GM18498 (cell line): ENCODE results near the gene DPP7.
"Not testable (repeated sequence)": the region's sequence is repeated elsewhere in the genome, so short reads cannot be mapped to it uniquely, and the experiment has no call there.

Source experiments
- ATAC-seq: cut with Tn5 transposase; IDR thresholded peaks from one replicate; pipeline ENCODE4 v1.9.1; 2021; ENCODE audit warnings: mild to moderate bottlenecking, moderate library complexity; ENCODE audit not compliant: unreplicated experiment

Gene DPP7

GRCh38 chr9:137148242-137148641 is 33.7 kb upstream of the DPP7 start:
- ATAC-seq: no peak

- no peak for ATAC-seq
Measured at GRCh38 chr9:137147793-137148160, 33.2 kb upstream of the DPP7 start.

DNA sequence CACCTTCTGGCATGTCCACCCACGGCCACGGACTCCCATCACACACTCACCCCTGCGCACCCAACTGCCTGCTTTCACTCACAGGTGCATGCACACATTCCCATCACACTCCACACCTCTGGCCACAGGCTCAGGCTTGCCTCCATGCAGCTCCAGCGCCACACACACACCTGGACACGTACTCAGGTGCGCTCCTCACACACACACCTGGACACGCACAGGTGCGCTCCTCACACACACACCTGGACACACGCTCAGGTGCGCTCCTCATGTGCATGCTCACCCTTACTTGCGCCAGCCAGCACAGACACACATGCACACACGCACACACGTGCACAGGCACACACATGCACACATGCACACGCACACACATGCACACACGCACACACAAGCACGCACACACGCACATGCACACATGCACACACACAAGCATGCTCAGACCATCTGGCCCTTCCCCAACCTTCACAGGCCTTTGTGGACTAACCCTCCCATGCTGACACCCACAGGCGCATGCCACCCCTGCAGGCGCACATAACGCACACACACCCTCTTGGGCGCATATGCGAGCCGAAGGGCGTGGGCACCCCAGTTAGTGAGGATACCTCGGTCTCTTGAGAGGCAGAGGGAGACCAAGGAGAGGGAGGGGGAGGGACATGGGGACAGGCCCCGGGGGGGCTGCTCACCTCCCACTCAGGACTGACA is 32.7 kb upstream of the DPP7 start:
- ATAC-seq: no peak

DNA sequence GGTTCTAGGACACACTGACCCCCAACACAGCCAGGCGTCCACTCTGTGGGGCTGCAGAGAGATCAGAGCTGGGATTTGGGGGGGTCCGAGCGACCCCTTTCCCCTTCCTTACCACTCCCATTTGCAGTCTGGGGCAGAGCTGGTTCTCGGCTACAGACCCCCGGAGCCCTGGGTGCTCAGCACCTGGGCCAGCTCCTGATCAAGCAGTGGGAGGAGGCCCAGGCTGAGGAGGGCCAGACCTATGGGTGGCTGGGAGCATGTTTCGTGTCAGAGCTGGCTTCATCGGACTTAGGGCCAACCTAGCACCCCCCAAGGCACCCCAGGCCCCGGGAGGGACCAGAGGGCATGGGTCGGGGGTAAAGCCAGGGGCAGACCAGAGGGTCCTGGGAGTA is 32.0 kb upstream of the DPP7 start:
- no peak for ATAC-seq

- ATAC-seq: no peak
Measured at GRCh38 chr9:137145731-137146526, 31.4 kb upstream of the DPP7 start.

DNA sequence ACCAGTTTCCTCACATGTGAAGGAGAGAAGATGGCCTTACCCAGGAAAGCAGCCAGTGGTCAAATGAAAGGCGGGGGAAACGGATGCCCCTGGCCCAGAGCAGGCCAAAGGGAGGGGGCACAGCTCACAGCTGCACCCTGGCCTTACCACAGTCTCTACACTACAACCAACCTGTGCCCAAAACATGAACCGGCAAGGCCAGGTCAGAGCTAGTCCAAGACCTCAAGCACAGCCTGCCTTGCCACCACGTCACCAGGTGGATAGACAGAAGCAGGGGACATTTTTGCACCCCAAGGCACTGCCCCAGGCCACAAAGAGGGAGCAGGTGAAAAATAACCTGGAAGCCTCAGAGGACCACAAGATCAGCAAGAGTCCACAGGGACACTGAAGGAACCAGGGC is 28.9 kb upstream of the DPP7 start:
- ATAC-seq: no peak

DNA sequence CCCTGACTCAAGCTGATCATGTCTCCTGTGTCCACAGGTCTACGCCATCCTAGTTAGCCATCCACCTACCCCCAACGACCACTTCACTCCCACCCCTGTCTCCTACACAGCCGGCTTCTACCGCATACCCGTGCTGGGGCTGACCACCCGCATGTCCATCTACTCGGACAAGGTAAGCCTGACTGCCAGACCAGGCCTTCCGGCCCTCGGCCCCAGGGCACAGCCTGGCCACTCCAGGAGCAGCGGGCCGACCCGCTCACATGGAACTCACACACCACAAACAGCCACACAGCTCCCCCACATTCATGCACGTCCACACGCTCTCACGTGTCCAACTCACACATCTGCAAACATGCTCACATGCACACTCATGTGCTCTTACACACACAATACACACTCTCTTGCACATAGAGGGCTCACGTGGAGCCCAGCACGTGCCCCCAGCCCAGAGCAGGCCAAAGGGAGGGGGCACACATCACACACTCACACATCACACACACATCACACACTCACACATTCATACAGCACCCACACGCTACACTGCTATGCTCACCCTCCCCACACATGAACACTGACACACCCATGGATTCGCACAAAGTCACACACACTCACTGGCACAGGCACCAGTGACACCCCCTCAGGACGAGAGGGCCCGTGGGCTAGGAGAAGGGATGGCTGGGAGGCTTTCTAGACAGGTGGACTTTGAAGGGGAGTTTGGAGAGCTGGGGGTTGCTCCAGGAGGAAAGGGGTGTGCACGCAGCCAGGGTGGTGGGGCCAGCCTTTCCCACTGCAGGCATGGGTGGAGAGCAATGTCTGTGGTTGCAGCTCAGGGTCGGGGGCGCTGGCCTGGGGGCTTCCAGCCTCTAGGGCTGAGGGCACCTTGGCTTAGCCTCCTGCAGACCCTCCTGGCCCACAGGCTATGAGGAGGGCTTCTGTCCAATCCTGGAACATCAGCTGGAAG is 27.7 kb upstream of the DPP7 start:
- no peak for ATAC-seq

DNA sequence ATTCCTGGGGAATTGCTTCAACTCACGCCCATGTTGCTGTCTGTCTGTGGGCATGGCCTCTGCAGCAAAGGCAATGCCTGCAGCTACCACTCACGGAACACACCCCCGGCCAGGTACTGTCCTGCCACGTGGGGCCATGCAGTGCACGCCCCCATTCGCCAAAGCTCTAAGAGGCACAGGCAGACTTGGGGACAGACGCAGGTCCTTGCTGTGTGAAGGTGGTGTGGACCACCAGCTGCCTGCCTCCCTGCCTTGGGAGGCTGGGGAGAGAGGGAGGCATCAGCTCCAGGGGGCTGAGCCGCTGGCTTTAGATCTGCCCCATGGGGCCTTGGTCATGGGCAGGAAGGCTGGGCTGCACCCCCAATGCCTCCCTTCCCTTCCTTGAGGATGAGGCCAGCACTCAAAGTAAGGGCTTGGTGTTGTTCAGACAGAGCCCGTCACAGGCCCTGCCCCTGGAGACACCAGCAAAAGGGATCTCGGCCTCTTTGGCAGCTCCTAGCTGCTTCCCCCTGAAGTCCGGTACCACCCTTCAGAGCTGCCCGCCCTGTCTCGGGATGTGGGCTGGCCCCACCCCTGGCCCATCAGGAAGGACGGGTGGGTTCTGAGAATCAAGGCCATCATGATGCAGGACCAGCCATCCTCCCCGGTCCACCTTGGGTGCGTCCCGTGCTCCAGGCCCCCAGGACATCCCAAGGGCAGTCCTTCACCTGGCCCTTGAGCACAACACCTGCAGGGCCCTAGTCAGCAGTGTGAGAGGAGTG is 26.7 kb upstream of the DPP7 start:
- ATAC-seq: no peak

- no peak for ATAC-seq
Measured at GRCh38 chr9:137140151-137141012, 25.8 kb upstream of the DPP7 start.

GRCh38 chr9:137139468-137140150 is 25.1 kb upstream of the DPP7 start:
- no peak for ATAC-seq

DNA sequence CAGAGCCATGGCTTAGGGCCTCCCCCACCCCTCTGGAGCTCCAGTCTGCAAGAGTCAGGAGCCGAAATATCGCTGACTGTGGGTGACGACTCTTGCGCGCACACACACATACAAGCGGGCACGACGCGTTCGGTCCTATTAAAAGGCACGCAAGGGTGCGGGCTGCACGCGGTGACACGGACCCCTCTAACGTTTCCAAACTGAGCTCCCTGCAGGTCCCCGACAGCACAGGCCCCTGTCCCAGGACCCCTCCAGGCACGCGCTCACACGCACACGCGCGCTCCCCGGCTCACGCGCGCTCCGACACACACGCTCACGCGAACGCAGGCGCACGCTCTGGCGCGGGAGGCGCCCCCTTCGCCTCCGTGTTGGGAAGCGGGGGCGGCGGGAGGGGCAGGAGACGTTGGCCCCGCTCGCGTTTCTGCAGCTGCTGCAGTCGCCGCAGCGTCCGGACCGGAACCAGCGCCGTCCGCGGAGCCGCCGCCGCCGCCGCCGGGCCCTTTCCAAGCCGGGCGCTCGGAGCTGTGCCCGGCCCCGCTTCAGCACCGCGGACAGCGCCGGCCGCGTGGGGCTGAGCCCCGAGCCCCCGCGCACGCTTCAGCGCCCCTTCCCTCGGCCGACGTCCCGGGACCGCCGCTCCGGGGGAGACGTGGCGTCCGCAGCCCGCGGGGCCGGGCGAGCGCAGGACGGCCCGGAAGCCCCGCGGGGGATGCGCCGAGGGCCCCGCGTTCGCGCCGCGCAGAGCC is 24.4 kb upstream of the DPP7 start, which contains the start of gene GRIN1:
GRIN1 (plus strand) TSS at position 433 of the 746 bp plus-strand sequence. CDS start 333 bp downstream, outside the sequence.
- no peak for ATAC-seq

- no peak for ATAC-seq
Measured at GRCh38 chr9:137138058-137138721, 23.7 kb upstream of the DPP7 start.

GRCh38 chr9:137136881-137137607 is 22.5 kb upstream of the DPP7 start:
- no peak for ATAC-seq

- no peak for ATAC-seq
Measured at GRCh38 chr9:137136261-137136880, 21.8 kb upstream of the DPP7 start.

- not testable (repeated sequence) for ATAC-seq
Measured at GRCh38 chr9:137135154-137135553, 20.6 kb upstream of the DPP7 start.

DNA sequence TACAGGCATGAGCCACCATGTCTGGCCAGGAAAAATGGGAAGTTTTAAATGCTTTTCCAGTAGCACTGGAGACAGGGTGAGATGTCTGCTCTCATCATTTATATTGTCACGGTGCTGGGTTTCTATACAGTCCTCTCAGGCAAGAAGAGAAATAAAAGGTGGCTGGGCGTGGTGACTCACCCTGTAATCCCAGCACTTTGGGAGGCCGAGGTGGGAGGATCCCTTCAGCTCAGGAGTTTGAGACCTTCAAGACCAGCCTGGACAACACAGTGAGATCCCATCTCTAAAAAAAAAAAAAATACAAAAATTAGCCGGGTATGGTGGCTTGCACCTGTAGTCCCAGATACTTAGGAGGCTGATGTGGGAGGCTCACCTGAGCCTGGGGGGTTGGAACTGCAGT is 19.7 kb upstream of the DPP7 start:
- no peak for ATAC-seq
